Progenitor cell of endocrine pancreas (in vitro differentiated cells): ENCODE measurements around the gene CCDC188. TPM values are rescaled to one million over a fixed set of nuclear protein-coding genes. Genes with fewer than 3 reads are reported as not detected.

Source experiments
- DNase-seq: peaks from one replicate; pipeline ENCODE4 v3.0.0; 2021; ENCODE audit warnings: low spot score; ENCODE audit not compliant: unreplicated experiment
- H3K27ac Mint-ChIP-seq: 2 replicates; pipeline ENCODE4 v1.8.0; 2021; ENCODE audit warnings: mild to moderate bottlenecking, moderate library complexity, mixed read lengths
- H3K27me3 Mint-ChIP-seq: 2 replicates; pipeline ENCODE4 v1.8.0; 2021; ENCODE audit warnings: mixed read lengths
- H3K36me3 Mint-ChIP-seq: 2 replicates; pipeline ENCODE4 v1.8.0; 2022; ENCODE audit warnings: mixed read lengths; ENCODE audit not compliant: insufficient read depth
- H3K4me1 Mint-ChIP-seq: 2 replicates; pipeline ENCODE4 v1.8.0; 2021; ENCODE audit warnings: low read depth, mixed read lengths
- H3K4me3 Mint-ChIP-seq: 2 replicates; pipeline ENCODE4 v1.8.0; 2021; ENCODE audit warnings: low read depth, mild to moderate bottlenecking, moderate library complexity, mixed read lengths
- H3K9me3 Mint-ChIP-seq: 2 replicates; pipeline ENCODE4 v1.8.0; 2021; ENCODE audit warnings: low read depth, mixed read lengths
- total RNA-seq: library from RNA; stranded (reverse); gene quantifications from 2 replicates; pipeline ENCODE4 v1.2.1, GENCODE V29; 2021
- TF ChIP-seq, protein P1 (sequence below): fragments of 200-600 bp; sonication (generic); IDR thresholded peaks from one replicate; pipeline ENCODE4 v1.5.0; 2021; ENCODE audit warnings: antibody characterized with exemption, mild to moderate bottlenecking; ENCODE audit not compliant: unreplicated experiment

Gene CCDC188
- total RNA-seq, 1 donor from 2014 or later: 3.3 TPM

- Mint-ChIP-seq H3K27me3 (peaks cover 7% of the 10 kb centered on the region), H3K9me3 (no peaks in the 10 kb centered on the region), H3K27ac (no peak overlapping the region), H3K36me3 (no peaks in the 10 kb centered on the region), H3K4me3 (no peak overlapping the region), H3K4me1 (peaks cover 7% of the 10 kb centered on the region)
- peak; percentile 92 for DNase-seq
- TF ChIP-seq, protein P1, sequence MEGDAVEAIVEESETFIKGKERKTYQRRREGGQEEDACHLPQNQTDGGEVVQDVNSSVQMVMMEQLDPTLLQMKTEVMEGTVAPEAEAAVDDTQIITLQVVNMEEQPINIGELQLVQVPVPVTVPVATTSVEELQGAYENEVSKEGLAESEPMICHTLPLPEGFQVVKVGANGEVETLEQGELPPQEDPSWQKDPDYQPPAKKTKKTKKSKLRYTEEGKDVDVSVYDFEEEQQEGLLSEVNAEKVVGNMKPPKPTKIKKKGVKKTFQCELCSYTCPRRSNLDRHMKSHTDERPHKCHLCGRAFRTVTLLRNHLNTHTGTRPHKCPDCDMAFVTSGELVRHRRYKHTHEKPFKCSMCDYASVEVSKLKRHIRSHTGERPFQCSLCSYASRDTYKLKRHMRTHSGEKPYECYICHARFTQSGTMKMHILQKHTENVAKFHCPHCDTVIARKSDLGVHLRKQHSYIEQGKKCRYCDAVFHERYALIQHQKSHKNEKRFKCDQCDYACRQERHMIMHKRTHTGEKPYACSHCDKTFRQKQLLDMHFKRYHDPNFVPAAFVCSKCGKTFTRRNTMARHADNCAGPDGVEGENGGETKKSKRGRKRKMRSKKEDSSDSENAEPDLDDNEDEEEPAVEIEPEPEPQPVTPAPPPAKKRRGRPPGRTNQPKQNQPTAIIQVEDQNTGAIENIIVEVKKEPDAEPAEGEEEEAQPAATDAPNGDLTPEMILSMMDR: peak; percentile 98
Measured at GRCh38 chr22:20156611-20157429, 6.0 kb upstream of the CCDC188 start.

DNA sequence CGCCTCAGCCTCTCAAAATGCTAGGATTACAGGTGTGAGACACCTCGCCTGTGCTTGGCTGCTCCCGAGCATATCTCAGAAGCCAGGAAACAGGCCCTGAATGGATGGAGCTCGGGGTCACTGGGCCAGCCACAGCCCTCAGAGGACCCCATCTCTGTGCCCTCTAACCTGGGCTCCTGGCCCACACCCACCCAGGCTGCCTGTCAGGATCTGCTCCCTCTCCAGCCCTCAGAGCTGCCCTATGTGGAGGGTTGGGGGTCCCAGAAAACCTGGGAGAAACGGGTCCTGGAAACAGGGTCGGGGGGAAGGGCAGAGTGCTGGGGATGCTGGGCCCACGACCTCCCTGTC is 5.2 kb upstream of the CCDC188 start:
- Mint-ChIP-seq H3K4me1 (peaks cover 7% of the 10 kb centered on the region), H3K27ac (no peak overlapping the region), H3K36me3 (no peaks in the 10 kb centered on the region), H3K9me3 (no peaks in the 10 kb centered on the region), H3K4me3 (no peak overlapping the region), H3K27me3 (peaks cover 7% of the 10 kb centered on the region)
- TF ChIP-seq, protein P1: no peak
- no peak for DNase-seq

GRCh38 chr22:20155330-20156041 is 4.6 kb upstream of the CCDC188 start:
- H3K9me3 Mint-ChIP-seq: no peaks in the 10 kb centered on the region
- peaks cover 7% of the 10 kb centered on the region for H3K4me1 Mint-ChIP-seq
- TF ChIP-seq, protein P1: no peak
- H3K27ac Mint-ChIP-seq: no peak overlapping the region
- DNase-seq: no peak
- no peaks in the 10 kb centered on the region for H3K36me3 Mint-ChIP-seq
- peaks cover 7% of the 10 kb centered on the region for H3K27me3 Mint-ChIP-seq
- no peak overlapping the region for H3K4me3 Mint-ChIP-seq

- Mint-ChIP-seq H3K4me3 (no peak overlapping the region), H3K9me3 (no peaks in the 10 kb centered on the region), H3K27me3 (peaks cover 7% of the 10 kb centered on the region), H3K4me1 (peaks cover 7% of the 10 kb centered on the region), H3K36me3 (no peaks in the 10 kb centered on the region), H3K27ac (no peak overlapping the region)
- TF ChIP-seq, protein P1: no peak
- DNase-seq: no peak
Measured at GRCh38 chr22:20154602-20155187, 3.8 kb upstream of the CCDC188 start.

GRCh38 chr22:20153945-20154344 is 3.1 kb upstream of the CCDC188 start:
- no peak overlapping the region for H3K27ac Mint-ChIP-seq
- no peaks in the 10 kb centered on the region for H3K9me3 Mint-ChIP-seq
- no peaks in the 10 kb centered on the region for H3K36me3 Mint-ChIP-seq
- TF ChIP-seq, protein P1: peak; percentile 18
- no peak overlapping the region for H3K4me3 Mint-ChIP-seq
- peaks cover 7% of the 10 kb centered on the region for H3K27me3 Mint-ChIP-seq
- H3K4me1 Mint-ChIP-seq: peaks cover 4% of the 10 kb centered on the region
- DNase-seq: no peak
